Measurements from ENCODE around the gene CLMN. TPM values are rescaled to one million over a fixed set of nuclear protein-coding genes. Genes with fewer than 3 reads are reported as not detected.

The CLMN gene
- total and polyA plus RNA-seq, 9 of the 15 experiments (the other 6 are each of a cell fraction or from before 2014, with no cell fraction given): 0.01 to 0.18 (median 0.07) TPM; not detected in 4

GRCh38 chr14:95137164-95137803 lies 182.4 kb downstream of the CLMN start (continued):
- TF ChIP-seq CHD7 (IDR thresholded peaks at IDR 0.05; ENCODE audit: low read depth, low read length) (no peak), HNRNPK (IDR thresholded peaks at IDR 0.05; ENCODE audit: low read depth, low read length, poor library complexity, severe bottlenecking) (peak; percentile 70), MTA1 (IDR thresholded peaks at IDR 0.05; ENCODE audit: borderline replicate concordance) (peak; percentile 34; the same call in 1 of the 2 replicates), ZNF512 (tag; IDR thresholded peaks at IDR 0.05) (peak; percentile 85), HBP1 (CRISPR knock-in tag; IDR thresholded peaks at IDR 0.05) (no peak)

All from K562 (cell line).